NCI-H748 (cell line): ENCODE results near the gene PACRGL.
"Not testable (repeated sequence)": the region's sequence is repeated elsewhere in the genome, so short reads cannot be mapped to it uniquely, and the experiment has no call there.

ENCODE experiments used
- DNase-seq: peaks from one replicate; lab custom pipeline; 2025; ENCODE audit not compliant: unreplicated experiment; lab: John Stamatoyannopoulos, UW

The PACRGL gene

DNA sequence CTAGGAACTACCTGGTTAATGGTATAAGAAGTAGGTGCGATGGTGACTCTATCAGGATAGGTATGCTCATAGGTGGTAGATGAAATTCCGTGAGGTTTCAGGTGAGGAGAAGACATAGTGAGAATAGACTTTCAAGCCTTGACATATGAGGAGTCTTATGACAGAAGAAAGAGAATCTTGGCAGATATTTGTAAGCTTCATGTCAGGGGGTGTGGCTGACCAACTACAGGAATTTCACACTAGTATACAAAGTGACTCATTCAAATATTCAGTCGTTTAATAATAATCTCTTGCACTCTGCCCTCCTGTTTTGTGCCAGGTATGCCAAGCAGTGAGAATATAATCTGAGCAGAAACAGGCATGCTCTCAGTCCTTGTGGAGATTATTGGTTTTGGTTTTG is 22.8 kb downstream of the PACRGL start:
- no peak for DNase-seq

DNA sequence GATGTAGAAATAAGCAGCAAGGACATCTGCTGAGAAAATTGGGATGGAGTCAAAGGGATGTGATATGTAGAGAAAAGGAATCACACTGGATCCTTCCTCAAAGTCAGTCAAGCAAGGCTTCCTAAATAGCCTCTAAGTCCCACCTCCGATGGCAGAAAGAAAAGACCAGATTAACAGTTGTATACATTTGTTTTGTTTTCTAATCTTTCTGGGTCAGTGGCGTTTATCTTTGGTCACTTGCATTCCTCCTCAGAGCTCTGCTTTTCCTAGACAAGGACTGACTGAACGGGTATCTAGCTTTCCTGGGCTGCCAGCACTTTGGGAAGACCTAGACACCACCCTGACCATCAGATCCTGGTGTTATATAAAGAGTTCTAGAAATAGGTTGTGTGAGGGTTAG is 23.2 kb downstream of the PACRGL start:
- DNase-seq, result no peak

DNA sequence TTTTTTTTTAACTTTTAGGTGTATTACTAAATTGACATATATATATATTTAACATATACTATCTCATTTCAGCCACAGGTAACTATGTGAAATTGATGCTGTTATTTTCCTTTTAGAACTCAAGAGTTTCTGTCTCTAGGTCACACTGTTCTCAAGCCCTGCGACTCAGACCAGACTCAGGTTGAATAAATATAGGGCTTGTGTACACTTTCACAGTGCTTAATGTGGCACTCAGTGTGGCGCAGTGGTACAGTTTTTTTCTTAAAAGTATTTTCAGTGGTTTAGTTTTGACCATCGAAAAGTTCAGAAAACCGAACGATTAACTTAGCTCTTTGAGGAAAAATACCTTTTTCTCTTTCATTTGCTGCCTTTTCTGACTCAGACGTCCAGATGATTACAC is 24.7 kb downstream of the PACRGL start:
- DNase-seq, result no peak

DNA sequence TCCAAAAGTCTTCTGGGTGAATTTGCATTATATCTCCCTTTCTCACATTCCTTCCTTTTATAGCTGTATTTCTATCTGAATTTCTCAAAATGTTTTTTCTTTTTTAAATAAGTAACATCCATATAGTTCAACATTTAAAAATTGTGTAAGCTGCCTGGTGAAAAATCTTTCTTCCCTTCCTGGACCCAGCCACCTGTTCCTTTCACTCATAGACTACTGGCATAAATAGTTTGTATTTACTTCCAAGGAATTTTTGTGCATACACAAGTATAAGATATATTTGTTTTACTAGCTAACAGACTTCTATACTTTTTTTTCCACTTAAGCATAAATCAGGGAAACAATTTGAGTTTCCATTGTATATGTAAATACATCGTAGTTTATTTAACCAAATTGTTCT is 35.7 kb downstream of the PACRGL start:
- DNase-seq, result no peak

DNA sequence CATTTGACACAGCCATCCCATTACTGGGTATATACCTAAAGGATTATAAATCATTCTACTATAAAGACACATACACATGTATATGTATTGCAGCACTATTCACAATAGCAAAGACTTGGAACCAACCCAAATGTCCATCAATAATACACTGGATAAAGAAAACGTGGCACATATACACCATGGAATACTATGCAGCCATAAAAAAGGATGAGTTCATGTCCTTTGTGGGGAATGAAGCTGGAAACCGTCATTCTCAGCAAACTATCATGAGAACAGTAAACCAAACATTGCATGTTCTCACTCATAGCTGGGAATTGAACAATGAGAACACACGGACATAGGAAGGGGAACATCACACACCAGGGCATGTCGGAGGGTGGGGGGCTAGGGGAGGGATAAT is 45.7 kb downstream of the PACRGL start:
- not testable (repeated sequence) for DNase-seq

DNA sequence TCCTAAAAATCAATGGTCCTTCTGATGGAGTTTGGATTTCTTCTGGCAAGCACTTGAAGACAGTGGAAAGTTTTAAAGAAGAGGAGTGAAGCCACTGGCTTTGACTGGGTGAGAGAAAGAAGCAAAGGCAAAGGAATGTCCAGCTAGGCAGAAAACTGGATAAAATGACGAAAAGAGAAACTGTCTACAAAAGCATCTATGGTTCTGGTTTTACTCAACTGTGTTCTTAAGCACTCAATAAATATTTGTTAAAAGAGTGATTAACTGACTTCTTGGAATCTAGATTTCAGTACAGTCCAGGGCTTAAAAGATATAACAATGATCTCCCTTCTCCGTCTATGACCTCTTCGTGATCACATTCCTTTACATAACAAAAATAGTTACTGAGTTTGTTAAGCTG is 52.4 kb downstream of the PACRGL start:
- DNase-seq, result no peak

DNA sequence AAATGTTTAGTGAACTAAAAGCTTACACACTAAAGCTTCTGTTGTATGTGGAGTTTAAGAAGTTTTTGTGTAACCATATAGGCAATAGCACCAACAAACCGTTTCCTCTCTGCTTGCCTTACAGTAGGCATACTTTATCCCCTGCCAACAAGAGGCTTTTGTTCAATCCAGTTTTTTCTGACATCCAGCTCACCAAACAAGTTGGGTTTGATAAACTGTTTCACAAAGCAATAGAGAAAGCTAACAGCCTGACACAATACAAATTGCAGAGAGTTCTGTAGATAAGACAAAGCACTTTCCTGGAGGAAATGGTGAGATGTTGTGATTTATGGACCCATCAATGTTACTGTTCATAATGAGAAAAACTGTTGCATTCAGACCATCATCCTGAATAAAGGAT is 53.8 kb downstream of the PACRGL start:
- DNase-seq, result no peak

DNA sequence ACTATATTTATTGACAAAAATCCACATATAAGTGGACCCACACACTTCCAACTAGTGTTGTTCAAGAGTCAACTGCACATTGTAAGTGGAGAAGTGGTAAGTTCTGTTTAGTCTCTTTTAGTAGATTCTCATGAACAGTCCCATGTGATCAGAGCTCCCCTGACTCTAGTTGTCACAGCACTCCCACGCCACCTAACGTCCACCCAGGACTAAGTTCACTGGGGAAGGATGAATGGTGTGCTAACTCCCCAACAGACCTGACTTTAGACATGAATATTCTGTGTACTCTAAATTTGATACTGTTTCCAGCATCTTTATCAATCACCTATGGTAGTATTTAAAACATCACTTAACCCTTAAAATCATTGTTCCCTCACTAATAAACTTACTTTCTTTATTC is 59.8 kb downstream of the PACRGL start:
- DNase-seq, result peak; percentile 11

DNA sequence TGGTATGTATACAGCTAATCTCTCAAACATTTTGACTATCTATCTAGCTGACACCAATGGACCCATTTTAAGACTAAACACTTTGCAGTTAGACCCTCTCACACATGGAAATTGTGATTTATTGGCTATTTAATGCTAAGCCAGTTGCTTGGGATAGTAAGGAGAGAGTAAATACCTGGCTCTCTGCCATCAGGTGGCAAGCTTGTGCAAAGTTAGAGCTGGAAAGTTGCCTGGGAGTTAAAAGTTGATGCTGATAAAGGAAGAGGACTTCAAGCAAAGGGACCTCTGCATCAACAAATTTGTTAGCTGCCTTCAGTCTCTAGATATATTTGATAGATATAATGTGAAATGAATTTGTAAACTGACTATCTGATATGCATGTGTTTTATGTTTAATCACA is 61.1 kb downstream of the PACRGL start:
- no peak for DNase-seq

DNA sequence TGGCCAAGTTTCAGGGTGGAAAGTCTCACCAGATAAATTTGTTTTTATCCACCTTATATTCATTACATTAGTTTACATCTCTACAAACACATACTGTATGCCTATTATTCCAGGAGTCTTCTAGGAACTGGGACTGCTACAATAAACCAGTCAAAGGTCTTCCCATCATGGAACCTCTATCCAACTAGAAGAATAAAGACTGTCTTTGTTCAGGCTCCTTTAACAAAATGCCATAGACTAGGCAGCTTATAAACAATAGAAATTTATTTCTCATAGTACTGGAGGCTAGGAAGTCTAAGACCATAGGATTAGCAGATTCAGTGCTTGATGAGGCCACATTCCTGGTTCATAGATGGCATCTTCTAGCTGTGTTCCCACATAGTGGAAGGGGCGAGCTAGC is 61.6 kb downstream of the PACRGL start:
- no peak for DNase-seq

DNA sequence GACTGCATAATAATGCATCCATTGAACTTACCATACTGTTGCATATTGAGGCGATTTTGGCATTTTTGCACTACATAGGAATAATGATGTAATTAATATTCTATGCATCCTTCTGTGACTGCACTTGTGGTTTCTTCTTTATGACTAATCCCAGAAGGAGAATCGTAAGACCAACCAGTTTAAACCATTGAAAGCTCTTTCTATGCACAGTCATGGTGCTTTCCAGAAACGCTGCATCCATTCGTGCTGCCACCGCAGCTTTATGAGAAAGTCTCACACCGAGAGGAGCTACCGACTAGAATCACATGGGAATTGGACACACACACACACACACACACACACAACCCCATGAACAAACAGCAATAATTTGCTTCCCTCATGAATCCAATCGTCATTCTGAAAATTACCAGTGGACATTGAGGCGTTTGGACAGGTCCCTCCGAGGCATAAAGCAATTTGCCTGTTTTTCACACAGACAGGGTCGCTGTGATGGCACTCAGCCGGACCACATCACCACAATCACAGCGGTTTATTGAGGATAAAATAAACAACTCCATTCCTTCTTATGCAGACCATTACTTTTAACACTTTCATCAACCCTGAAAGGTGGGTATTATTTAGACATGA is 64.2 kb downstream of the PACRGL start:
- no peak for DNase-seq

DNA sequence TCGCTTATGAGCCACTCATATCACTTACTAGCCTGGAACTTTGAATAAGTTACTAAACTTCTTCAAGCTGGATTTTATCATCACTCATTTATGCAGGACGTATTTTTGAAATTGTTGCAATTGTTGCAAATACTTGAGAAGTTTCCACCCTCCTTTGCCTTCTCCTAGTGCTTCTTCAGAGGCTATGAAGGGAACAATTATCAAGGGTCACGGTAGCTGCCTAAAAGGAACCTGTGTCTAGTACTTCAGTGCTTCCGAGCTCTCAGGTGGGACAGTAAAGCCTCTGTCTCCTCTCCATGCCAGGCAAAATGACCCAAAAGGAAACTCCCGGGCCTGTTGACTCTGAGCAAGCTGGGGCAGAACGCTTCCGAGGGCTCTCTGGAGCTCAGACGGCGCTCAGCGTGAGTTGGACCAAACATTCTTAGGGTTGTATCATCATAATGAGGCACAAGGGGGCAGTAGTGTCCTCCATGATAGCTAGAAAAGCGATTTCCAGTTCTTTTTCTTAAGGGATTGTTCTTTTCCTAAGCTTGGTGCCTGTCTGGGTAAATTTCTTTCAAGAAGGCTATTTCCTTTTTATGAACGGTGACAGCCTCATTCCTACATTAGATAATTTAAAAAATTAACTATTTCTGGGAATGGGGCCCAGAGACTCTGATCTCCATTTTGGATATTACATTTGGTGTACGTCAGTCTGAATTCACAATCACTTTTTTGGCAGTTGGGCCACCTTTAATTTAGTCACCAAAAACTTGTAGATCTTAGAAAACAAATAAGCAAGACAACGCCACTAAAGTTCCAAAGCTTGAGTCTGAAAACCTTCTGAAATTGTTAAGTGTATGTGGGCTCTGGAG is 73.1 kb downstream of the PACRGL start:
- DNase-seq, result peak; percentile 55

DNA sequence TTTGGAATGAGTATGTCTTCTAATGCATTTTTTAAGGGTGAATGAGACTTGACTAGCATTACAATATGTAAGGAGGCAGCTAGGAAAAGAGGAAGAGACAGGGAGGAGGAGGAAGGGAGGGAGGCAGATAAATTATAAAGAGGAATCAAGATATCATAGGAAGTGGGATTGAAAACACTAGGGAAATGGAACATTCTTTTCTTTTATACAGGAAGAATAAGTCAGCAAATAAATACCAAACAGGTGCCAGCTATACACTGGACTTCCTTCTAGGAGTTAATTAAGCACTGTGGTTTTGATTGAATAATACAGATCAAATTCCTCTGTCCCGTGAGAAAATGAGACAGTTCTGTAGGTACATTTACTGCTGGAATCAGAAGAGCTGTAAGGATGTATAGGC is 78.6 kb downstream of the PACRGL start:
- no peak for DNase-seq

DNA sequence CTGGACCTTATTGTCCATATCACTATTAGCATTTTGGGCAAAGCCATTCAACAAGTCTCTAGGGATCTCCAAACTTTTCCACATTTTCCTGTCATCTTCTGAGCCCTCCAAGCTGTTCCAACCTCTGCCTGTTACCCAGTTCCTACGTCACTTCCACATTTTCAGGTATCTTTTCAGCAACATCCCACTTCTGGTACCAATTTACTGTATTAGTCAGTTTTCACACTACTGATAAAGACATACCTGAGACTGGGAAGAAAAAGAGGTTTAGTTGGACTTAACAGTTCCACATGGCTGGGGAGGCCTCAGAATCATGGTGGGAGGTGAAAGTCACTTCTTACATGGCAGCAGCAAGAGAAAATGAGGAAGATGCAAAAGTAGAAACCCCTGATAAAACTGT is 82.9 kb downstream of the PACRGL start:
- not testable (repeated sequence) for DNase-seq

DNA sequence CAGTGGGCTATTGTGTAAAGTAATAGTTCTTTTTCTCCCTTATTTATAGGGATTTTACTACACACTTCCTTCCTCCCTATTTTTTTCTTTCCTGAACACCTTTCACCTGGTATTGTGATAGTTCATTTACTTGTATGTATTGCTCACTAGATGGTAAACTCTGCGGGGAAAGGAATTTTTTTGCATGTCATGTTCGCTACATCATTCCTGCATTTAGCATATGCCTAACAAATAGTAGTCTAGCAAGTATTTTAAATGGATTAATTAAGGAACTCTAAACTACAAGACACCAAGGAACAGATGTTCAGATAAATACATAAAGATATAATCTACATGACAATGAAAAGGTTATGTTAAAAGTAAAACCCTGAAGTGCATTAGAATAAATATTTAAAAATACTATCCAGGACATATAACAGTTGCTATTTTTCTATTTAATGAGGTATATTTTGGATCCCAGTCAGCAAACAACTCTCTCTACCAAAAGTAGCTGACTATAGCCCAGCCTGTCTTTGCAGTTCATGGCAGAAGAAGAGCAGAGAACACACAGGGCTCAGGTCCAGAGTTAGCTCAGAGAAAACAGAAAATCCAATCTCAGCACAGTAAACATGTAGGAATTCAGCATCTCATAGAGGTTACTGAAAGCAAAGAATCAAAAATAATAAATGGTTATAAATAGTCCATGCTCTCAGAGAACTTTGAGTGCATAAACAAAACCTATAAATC is 87.8 kb downstream of the PACRGL start:
- no peak for DNase-seq
